Breast epithelium (tissue), 3 donors: ENCODE data around the gene FERMT3.

Experiments
- CTCF ChIP-seq, 3 donors: fragments of 450-650 bp; IDR thresholded peaks; one replicate each; pipeline ENCODE4 v1.5.1; 2016 to 2017; ENCODE audit warnings: antibody characterized with exemption in 3 of 3, mild to moderate bottlenecking in 3 of 3, moderate library complexity in 3 of 3
- POLR2AphosphoS5 ChIP-seq, 3 donors: sonication (generic); formaldehyde crosslinking; IDR thresholded peaks; one replicate each; pipeline ENCODE4 v1.6.1; 2017; ENCODE audit warnings: antibody characterized with exemption in 3 of 3

- TF ChIP-seq CTCF (IDR thresholded peaks at IDR 0.05) (no peak), POLR2AphosphoS5 (IDR thresholded peaks at IDR 0.05) (no peak)
These were observed 25.0 kb downstream of the FERMT3 start for GRCh38 chr11:64231546-64231945.
